Neutrophil (primary cell): Measurements from ENCODE around the gene NAAA.
A peak's percentile ranks its signal among the peaks of the same experiment; 100 is the strongest.

Experiments used
- H3K27ac ChIP-seq: fragments of 200-600 bp; sonication (generic); 2 replicates; pipeline ENCODE4 v1.5.1; 2016; ENCODE audit warnings: mild to moderate bottlenecking, moderate library complexity
- H3K27me3 ChIP-seq: fragments of 200-600 bp; sonication (generic); 2 replicates; pipeline ENCODE4 v1.6.0; 2016; ENCODE audit warnings: mild to moderate bottlenecking
- H3K36me3 ChIP-seq: fragments of 200-600 bp; sonication (generic); 2 replicates; pipeline ENCODE4 v1.5.1; 2017
- H3K4me1 ChIP-seq, 2 experiments: fragments of 200-600 bp in 1 of 2; sonication (generic) in 1 of 2; 1 replicate in 1 of 2; 2 replicates in 1 of 2; pipeline versions ENCODE4 v1.5.1 to v1.6.1; 2013 to 2016; ENCODE audit warnings: low read depth in 1 of 2, low read length in 1 of 2, mild to moderate bottlenecking in 1 of 2, moderate library complexity in 1 of 2; ENCODE audit not compliant: control insufficient read depth in 1 of 2, insufficient read depth in 1 of 2
- H3K4me3 ChIP-seq, 2 experiments: fragments of 200-600 bp in 1 of 2; sonication (generic) in 1 of 2; 1 replicate in 1 of 2; 2 replicates in 1 of 2; pipeline ENCODE4 v1.5.1; 2013 to 2016; ENCODE audit warnings: low read depth in 1 of 2, low read length in 1 of 2, mild to moderate bottlenecking in 1 of 2, moderate library complexity in 1 of 2
- H3K9me3 ChIP-seq: fragments of 200-600 bp; sonication (generic); 2 replicates; pipeline ENCODE4 v1.5.1; 2016
- TF ChIP-seq, protein P1 (sequence below): fragments of 200-600 bp; sonication (generic); IDR thresholded peaks from 2 replicates; pipeline ENCODE4 v1.5.1; 2016; ENCODE audit warnings: antibody characterized with exemption

The NAAA gene

DNA sequence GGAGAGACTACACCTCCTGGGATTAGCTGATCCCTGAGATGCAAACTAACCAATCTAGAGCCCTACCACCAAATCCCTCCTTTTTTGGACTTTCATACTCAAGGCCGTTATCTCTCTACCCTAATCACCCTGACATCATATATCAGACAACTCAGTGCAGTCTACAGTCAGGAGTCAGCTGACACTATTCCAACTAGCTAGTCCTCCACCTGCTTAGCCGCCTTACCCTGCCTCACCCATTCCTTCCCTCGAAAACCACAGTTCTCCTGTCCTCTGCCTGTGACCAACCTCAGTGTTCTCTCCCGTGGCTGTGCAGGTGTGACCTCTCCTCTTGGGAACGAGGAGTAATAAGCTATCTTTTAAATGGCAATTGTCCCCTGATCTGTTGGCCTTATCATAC lies 36.7 kb downstream of the NAAA start:
- TF ChIP-seq, protein P1, sequence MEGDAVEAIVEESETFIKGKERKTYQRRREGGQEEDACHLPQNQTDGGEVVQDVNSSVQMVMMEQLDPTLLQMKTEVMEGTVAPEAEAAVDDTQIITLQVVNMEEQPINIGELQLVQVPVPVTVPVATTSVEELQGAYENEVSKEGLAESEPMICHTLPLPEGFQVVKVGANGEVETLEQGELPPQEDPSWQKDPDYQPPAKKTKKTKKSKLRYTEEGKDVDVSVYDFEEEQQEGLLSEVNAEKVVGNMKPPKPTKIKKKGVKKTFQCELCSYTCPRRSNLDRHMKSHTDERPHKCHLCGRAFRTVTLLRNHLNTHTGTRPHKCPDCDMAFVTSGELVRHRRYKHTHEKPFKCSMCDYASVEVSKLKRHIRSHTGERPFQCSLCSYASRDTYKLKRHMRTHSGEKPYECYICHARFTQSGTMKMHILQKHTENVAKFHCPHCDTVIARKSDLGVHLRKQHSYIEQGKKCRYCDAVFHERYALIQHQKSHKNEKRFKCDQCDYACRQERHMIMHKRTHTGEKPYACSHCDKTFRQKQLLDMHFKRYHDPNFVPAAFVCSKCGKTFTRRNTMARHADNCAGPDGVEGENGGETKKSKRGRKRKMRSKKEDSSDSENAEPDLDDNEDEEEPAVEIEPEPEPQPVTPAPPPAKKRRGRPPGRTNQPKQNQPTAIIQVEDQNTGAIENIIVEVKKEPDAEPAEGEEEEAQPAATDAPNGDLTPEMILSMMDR, result no peak
- peaks cover 8 to 12% of the 10 kb centered on the region in 2 experiments for H3K4me1 ChIP-seq
- H3K27me3 ChIP-seq, result no peaks in the 10 kb centered on the region
- H3K4me3 ChIP-seq, result no peak overlapping the region
- no peak overlapping the region for H3K27ac ChIP-seq
- H3K36me3 ChIP-seq, result no peaks in the 10 kb centered on the region
- no peaks in the 10 kb centered on the region for H3K9me3 ChIP-seq

DNA sequence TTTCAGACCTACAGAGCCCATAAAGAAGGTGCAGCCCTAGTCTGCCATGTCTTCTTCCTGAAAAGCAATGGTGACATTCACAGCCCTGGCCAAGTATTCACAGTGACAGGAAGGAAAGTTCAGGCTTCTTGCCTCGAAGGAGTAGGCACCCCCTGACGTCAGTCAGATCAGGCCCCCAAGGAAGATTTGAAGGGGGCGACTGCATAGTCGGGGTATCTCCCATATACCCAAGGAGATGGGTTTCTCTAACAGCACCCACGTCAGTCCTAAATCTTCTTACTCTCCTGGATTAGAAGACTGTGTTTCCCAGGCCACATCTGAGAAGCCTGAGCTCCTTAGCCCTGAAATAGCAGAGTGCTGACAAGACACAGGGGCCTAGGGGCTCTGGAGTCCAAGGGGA lies 38.5 kb downstream of the NAAA start, which contains the start of gene PPEF2:
Gene PPEF2, minus strand, starts transcription at position 101 of the 400 bp plus-strand sequence. CDS start 6,127 bp downstream, outside the sequence.
- TF ChIP-seq, protein P1, result no peak
- H3K36me3 ChIP-seq, result no peaks in the 10 kb centered on the region
- no peaks in the 10 kb centered on the region for H3K27me3 ChIP-seq
- H3K4me1 ChIP-seq, result peaks cover 8 to 12% of the 10 kb centered on the region in 2 experiments
- no peak within 1 kb of the TSS for H3K4me3 ChIP-seq
- H3K9me3 ChIP-seq, result no peaks in the 10 kb centered on the region
- H3K27ac ChIP-seq, result peak within 1 kb of the TSS; percentile 84

DNA sequence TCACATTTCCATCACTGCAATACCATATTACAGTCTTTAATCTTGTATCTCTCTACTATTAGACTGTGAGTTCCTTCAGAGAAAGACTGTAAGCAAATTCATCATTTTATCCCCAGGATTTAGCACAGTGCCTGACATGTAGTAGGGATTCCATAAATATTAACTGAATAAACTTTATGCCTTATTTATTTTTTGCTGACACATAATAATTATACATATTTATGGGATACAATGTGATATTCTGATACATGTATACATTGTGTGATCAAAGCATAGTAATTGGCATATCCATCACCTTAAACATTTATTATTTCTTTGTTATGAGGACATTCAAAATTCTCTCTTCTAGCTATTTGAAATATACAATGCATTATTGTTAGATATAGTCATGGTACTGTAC lies 42.3 kb downstream of the NAAA start:
- H3K4me1 ChIP-seq, result peaks cover 8 to 12% of the 10 kb centered on the region in 2 experiments
- H3K27me3 ChIP-seq, result no peaks in the 10 kb centered on the region
- no peaks in the 10 kb centered on the region for H3K9me3 ChIP-seq
- no peak overlapping the region for H3K4me3 ChIP-seq
- no peaks in the 10 kb centered on the region for H3K36me3 ChIP-seq
- H3K27ac ChIP-seq, result no peak overlapping the region
- TF ChIP-seq, protein P1, result no peak

DNA sequence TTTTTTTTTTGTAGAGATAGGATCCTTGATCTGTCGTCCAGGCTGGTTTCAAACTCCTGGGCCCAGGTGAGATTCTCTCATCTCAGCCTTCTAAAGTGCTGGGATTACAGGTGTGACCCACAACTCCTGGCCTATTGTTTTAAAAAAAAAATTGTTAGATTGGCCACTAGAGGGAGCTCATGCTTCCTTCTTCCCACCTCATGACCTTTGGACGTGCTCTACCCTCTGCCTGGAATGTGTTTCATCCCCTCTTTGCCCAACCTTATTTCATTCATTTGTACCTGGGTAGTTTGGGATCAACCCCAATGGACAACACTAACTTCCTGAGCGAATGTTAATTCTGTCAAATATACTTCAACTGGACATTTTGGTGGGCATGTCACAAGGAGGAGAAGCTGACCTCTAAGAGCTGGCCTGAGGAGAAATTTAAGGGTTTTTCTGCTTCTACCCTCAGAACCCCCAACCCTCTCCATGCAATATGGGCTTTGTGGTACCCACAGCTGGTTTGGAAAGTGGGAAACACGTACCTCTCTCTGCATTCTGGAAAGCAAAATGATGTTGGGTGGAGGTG lies 45.0 kb downstream of the NAAA start:
- Histone ChIP-seq H3K36me3 (no peaks in the 10 kb centered on the region), H3K4me1 (no peaks in the 10 kb centered on the region), H3K27ac (no peak overlapping the region), H3K27me3 (no peaks in the 10 kb centered on the region), H3K4me3 (no peak overlapping the region), H3K9me3 (no peaks in the 10 kb centered on the region)
- TF ChIP-seq, protein P1, result peak; percentile 31

DNA sequence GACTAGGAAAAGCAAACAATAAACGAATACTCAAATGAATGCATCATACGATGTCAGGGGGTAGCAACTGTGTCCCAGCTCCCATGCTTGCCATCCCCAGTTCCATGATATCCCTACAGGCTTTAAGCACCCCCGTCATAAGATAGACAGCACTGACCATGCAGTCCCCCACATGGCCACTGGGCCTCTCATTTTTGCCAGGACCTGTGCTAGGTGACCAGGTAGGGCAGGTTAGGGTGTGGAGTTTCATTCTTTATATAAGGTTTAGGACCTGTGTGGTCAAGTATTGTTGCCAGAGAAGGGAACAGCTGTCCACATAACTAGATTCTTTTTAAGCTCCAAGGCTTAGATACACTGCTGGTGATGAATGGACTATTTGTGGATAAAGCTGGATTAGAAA lies 48.3 kb downstream of the NAAA start:
- TF ChIP-seq, protein P1, result peak; percentile 10
- H3K36me3 ChIP-seq, result no peaks in the 10 kb centered on the region
- no peaks in the 10 kb centered on the region for H3K4me1 ChIP-seq
- H3K4me3 ChIP-seq, result no peak overlapping the region
- H3K27me3 ChIP-seq, result peaks cover 20% of the 10 kb centered on the region
- H3K27ac ChIP-seq, result no peak overlapping the region
- H3K9me3 ChIP-seq, result no peaks in the 10 kb centered on the region
